Measurements from ENCODE around the gene TMEFF1. TPM values are rescaled to one million over a fixed set of nuclear protein-coding genes. Genes with fewer than 3 reads are reported as not detected.

TMEFF1 gene
- total RNA-seq, 1 donor from 2014 or later, result 0.13 TPM

DNA sequence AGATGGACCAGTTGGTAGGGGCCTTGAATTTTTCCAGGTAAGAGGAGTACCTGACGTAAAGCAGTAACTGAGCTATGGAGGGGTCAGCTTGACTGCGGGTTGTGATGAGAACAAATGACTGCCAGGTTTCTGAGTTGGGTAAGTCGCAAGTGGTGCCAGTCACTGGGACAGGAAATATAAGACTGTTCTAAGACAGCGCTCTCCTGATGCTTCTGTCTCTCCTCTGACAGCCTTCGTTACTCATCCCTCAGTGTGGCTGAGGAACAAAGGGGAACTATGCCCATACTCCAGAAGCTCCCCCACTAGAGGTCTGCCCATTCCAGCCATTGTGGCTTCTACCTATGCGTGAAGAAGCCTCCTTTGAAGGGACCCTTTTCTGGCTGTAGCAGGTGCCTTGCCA lies 118.2 kb downstream of the TMEFF1 start:
- H3K27ac Mint-ChIP-seq, result no peak overlapping the region
- DNase-seq (ENCODE audit: low spot score), result no peak
- H3K27me3 Mint-ChIP-seq (ENCODE audit: insufficient read depth), result peaks cover 4% of the 10 kb centered on the region
- no peaks in the 10 kb centered on the region for H3K36me3 Mint-ChIP-seq (ENCODE audit: low read depth)
- H3K9me3 Mint-ChIP-seq, result no peaks in the 10 kb centered on the region
- intact Hi-C loops (cut with micrococcal nuclease), result no loop called here
- no peak overlapping the region for H3K4me3 Mint-ChIP-seq
- no peaks in the 10 kb centered on the region for H3K4me1 Mint-ChIP-seq (ENCODE audit: low read depth)

DNA sequence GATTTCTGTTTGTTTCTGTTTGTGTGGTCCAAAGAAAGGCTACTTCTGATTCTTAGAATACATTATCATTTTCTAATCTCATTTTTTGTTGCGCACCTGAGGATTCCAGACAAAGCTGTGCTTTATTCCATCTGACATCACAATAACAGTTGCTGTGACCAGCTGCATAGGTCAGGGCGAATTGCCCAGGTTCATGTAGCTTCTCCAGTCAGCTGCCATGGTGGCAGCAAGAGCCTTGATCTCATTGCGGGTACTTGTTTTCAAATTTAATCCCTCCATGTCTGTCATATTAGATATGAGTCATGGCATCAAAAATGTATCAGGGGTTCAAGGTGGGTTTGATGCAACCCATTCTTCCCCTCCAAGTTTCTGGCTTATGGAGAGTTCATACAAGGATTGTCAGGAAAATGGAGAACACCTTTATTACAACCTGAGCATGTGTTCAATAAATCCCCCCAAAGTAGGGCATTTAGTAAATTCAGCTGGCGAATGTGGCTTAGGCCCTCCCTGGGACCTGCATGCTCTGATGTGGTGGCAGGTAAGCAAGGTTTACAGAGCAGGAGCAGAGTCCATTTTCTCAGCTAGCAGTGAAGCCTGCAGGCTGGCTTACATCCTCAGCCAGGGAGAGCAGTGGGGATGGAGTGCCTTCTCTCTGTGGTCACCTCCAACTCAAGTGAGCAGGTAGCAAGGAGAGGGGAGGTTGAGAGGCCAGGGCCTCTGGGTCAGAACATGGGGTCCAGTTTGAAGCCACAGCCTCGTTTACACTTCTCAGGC lies 118.9 kb downstream of the TMEFF1 start:
- H3K27ac Mint-ChIP-seq, result no peak overlapping the region
- no peak overlapping the region for H3K4me3 Mint-ChIP-seq
- H3K4me1 Mint-ChIP-seq (ENCODE audit: low read depth), result no peaks in the 10 kb centered on the region
- intact Hi-C loops (cut with micrococcal nuclease), result no loop called here
- DNase-seq (ENCODE audit: low spot score), result no peak
- no peaks in the 10 kb centered on the region for H3K36me3 Mint-ChIP-seq (ENCODE audit: low read depth)
- H3K9me3 Mint-ChIP-seq, result no peaks in the 10 kb centered on the region
- peaks cover 8% of the 10 kb centered on the region for H3K27me3 Mint-ChIP-seq (ENCODE audit: insufficient read depth)

DNA sequence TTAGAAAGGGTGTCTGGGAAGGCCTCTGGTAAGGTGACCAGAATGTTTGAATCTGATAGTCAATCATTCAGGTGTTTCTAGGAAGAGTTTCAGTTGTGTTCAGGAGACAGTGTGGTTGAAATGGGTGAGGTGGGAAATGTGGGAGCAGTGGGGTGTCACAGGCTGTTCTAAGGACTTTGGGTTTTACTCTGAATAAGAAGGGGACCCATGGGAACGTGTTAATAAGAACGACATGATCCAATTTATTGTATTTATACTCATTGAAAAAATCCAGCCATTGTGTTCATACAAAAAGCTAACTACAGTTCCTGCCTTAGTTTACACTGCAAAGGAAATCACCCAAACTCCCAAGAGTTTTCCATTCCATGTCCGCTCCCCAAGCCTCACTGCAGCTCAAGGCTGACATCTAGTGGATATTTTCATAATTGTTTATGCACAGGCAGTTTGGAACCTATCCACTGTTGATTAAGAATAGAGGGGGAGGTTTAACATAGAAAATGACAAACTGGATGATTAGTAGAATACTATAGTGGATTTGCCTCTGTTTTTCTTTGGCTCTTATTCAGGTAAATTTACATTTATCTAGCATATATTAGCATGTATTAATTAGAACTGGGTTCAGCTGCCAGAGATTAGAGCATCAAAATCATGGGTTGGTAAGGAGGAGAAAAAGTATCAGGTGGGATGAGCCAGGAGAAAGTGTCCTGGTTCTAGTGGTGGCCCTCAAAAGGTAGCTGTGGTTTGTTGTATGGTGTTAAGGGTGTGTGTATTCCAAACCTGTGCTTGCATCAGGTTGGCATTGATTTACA lies 122.6 kb downstream of the TMEFF1 start:
- peaks cover 15% of the 10 kb centered on the region for H3K4me1 Mint-ChIP-seq (ENCODE audit: low read depth)
- H3K27me3 Mint-ChIP-seq (ENCODE audit: insufficient read depth), result peaks cover 16% of the 10 kb centered on the region
- DNase-seq (ENCODE audit: low spot score), result no peak

DNA sequence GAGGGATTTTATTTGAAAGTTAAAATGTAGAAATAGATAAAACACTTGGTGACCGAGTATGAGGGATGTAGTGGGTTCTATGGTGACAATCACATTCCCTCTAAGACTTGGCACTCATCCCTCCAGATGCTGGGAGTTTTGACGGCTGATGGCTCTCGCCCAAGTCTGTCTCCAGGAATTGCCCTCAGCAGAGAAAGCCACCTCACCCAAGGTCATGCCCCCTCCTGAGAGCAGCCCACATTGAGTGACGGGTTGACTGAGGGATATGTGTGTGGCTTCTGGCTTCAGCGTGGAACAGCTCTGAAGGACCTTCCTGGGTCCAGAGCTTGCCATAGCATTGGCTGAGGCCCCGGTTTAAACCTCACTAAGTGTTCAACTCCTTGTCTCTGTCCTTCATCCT lies 124.3 kb downstream of the TMEFF1 start:
- Mint-ChIP-seq H3K9me3 (no peaks in the 10 kb centered on the region), H3K4me3 (peak overlapping the region; percentile 57), H3K27ac (no peak overlapping the region), H3K27me3 (ENCODE audit: insufficient read depth) (peaks cover 16% of the 10 kb centered on the region), H3K4me1 (ENCODE audit: low read depth) (peaks cover 15% of the 10 kb centered on the region), H3K36me3 (ENCODE audit: low read depth) (no peaks in the 10 kb centered on the region)
- DNase-seq (ENCODE audit: low spot score), result no peak
- intact Hi-C loops (cut with micrococcal nuclease), result loop anchor here (5.0 kb wide), 8 partner anchors 170 to 1790 kb away; partner anchors contain the start of genes ALG2, ERP44, GALNT12 and INVS

More for the DNA sequence above, 122.6 kb downstream of the TMEFF1 start:
- intact Hi-C loops (cut with micrococcal nuclease), result loop anchor here (1.0 to 5.0 kb wide), 13 partner anchors 90 to 1788 kb away; partner anchors contain the start of genes ALG2, ERP44, GALNT12 and INVS
- no peak overlapping the region for H3K27ac Mint-ChIP-seq
- H3K36me3 Mint-ChIP-seq (ENCODE audit: low read depth), result no peaks in the 10 kb centered on the region
- no peaks in the 10 kb centered on the region for H3K9me3 Mint-ChIP-seq
- H3K4me3 Mint-ChIP-seq, result no peak overlapping the region

DNA sequence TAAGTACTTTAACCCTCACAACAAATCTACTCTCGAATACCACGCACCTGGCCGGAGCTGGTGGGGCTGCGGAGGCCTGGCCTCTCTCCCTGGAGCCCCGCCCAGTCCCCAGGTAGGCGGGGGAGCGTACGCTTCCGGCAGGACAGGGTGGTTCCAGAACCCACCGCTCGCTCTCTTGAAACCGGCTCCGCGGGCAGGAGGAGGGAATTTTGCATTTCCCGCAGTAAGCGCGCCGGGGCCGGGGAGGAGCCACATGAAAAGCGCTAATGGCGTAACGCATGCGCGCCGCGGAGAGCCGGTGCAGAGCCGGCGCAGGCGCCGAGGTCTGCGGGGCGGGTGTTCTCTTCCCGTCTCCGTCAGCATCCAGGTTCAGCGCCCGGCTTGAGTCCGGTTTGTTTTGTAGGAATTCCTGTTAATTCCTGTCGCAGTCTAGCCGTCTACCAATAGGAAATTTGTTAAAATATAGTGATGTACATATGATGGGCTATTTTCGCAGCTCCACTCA lies 125.7 kb downstream of the TMEFF1 start:
- H3K4me3 Mint-ChIP-seq, result peak overlapping the region; percentile 78
- H3K27me3 Mint-ChIP-seq (ENCODE audit: insufficient read depth), result peaks cover 20% of the 10 kb centered on the region
- H3K9me3 Mint-ChIP-seq, result no peaks in the 10 kb centered on the region
- H3K4me1 Mint-ChIP-seq (ENCODE audit: low read depth), result peaks cover 15% of the 10 kb centered on the region
- no peak overlapping the region for H3K27ac Mint-ChIP-seq
- peak; percentile 70 for DNase-seq (ENCODE audit: low spot score)
- intact Hi-C loops (cut with micrococcal nuclease), result loop anchor here (1.0 to 5.0 kb wide), 11 partner anchors 171 to 1791 kb away; partner anchors contain the start of genes ALG2, ERP44, GALNT12 and INVS
- no peaks in the 10 kb centered on the region for H3K36me3 Mint-ChIP-seq (ENCODE audit: low read depth)

DNA sequence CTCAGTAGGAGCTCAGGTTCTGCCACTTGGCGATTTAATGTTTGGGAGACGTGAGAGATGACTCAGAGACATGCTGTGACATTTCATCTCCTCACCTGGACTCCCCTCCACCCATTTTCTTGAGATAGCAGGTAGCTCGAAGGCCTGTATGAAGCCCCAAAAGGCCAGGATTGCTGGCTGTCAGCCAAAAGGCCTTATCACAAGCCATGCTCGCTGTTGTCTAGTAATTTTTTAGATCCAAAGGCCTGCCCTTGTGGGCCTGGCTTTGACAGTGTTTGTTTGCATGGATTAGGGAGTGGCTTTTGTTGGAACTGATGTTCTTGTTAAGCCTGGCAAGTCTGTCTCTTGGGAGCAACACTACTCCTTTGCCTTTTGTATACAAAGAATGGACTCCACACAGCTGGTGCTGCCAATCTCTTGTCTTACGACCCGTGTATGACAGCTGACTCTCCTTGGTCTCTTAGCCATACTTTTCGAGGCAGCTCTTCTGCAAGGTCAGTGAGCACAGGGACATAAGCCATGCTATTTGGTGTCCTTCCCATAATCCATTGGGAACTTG lies 127.7 kb downstream of the TMEFF1 start:
- no peak overlapping the region for H3K27ac Mint-ChIP-seq
- H3K4me3 Mint-ChIP-seq, result no peak overlapping the region
- peaks cover 15% of the 10 kb centered on the region for H3K4me1 Mint-ChIP-seq (ENCODE audit: low read depth)
- intact Hi-C loops (cut with micrococcal nuclease), result no loop called here
- no peaks in the 10 kb centered on the region for H3K36me3 Mint-ChIP-seq (ENCODE audit: low read depth)
- DNase-seq (ENCODE audit: low spot score), result no peak
- H3K27me3 Mint-ChIP-seq (ENCODE audit: insufficient read depth), result peaks cover 21% of the 10 kb centered on the region
- no peaks in the 10 kb centered on the region for H3K9me3 Mint-ChIP-seq

DNA sequence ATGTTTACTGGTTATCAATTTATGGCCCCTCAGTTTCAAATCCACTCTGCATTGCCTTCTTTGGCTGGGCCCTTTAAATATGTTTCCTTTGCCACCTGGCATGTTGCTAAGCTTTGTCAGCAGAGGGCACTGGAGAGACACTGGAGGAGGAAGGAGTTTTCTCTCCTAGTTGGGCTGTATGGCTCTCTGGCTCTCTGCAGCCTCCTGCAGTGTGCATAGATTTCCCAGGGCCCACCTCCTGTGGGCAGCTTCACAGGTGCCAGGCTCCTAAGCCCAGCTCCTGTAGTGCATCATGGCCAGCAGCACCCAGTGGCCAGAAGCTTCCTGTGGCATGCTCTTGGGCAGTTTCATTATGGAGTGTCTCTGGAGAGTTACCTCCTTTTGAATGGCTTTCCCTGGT lies 128.3 kb downstream of the TMEFF1 start:
- H3K9me3 Mint-ChIP-seq, result no peaks in the 10 kb centered on the region
- no peaks in the 10 kb centered on the region for H3K36me3 Mint-ChIP-seq (ENCODE audit: low read depth)
- H3K27ac Mint-ChIP-seq, result no peak overlapping the region
- peaks cover 17% of the 10 kb centered on the region for H3K27me3 Mint-ChIP-seq (ENCODE audit: insufficient read depth)
- no peak overlapping the region for H3K4me3 Mint-ChIP-seq
- intact Hi-C loops (cut with micrococcal nuclease), result no loop called here
- H3K4me1 Mint-ChIP-seq (ENCODE audit: low read depth), result peaks cover 15% of the 10 kb centered on the region
- DNase-seq (ENCODE audit: low spot score), result peak; percentile 12

DNA sequence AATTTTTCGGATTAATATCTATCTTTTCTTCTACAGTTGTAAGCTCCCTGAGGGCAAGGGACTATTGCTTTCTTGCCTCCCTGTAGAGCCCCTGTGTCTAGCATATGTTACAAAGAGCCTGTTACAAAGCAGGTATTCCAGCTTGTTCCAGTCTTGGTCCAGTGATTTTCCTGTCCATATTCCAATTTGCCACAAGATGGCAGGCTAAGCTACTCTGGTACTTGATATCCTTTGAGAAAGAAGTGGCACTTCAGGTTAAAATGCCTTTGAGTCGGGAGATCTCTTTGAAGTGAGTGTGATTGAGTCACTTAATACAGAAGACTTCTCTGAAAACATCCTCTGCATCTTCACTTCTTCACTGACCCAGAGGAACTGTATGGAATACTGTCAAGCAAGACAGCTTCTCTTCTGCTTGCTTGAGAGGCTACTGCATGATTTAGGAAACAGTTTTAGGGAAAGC lies 129.4 kb downstream of the TMEFF1 start:
- intact Hi-C loops (cut with micrococcal nuclease), result no loop called here

DNA sequence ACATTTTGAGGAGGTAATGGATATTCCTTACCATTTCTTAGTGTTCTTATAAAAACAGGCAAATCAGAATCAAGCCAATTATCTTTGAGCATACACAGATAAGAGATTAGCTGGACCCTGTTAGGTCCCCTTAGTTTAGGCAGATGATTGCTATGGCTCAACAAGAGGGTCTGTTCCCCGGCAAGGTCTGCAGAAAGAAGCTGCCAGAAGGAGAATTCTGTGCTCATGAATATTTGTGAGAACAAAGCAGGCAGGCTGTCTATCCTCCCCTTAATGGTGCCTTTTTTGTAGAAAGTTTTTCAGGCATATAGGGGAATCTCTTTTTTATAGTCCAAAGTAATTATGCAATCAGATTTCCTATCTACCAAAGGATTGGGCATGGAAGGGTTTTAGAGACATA lies 132.5 kb downstream of the TMEFF1 start:
- Mint-ChIP-seq H3K27ac (no peak overlapping the region), H3K4me3 (no peak overlapping the region), H3K9me3 (no peaks in the 10 kb centered on the region), H3K36me3 (ENCODE audit: low read depth) (no peaks in the 10 kb centered on the region), H3K27me3 (ENCODE audit: insufficient read depth) (peaks cover 5% of the 10 kb centered on the region), H3K4me1 (ENCODE audit: low read depth) (no peaks in the 10 kb centered on the region)
- DNase-seq (ENCODE audit: low spot score), result no peak
- intact Hi-C loops (cut with micrococcal nuclease), result no loop called here

More for the DNA sequence above, 129.4 kb downstream of the TMEFF1 start:
- Mint-ChIP-seq H3K36me3 (ENCODE audit: low read depth) (no peaks in the 10 kb centered on the region), H3K27ac (no peak overlapping the region), H3K4me1 (ENCODE audit: low read depth) (peaks cover 15% of the 10 kb centered on the region), H3K4me3 (no peak overlapping the region), H3K9me3 (no peaks in the 10 kb centered on the region), H3K27me3 (ENCODE audit: insufficient read depth) (peaks cover 13% of the 10 kb centered on the region)
- DNase-seq (ENCODE audit: low spot score), result no peak

DNA sequence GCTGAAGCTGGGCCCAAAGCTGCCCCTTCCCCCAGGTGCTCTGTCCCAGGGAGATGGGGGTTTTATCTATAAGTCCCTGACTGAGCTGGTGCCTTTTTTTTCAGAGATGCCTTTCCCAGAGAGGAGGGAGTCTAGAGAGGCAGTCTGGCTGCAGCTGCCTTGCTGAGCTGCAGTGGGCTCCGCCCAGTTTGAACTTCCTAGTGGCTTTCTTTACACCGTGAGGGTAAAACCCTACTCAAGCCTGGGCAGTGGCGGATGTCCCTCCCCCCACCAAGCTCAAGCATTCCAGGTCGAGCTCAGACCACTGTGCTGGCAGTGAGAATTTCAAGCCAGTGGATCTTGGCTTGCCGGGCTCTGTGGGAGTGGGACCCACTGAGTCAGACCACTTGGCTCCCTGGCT lies 146.2 kb downstream of the TMEFF1 start:
- Mint-ChIP-seq H3K9me3 (peaks cover 12% of the 10 kb centered on the region), H3K4me3 (no peak overlapping the region), H3K27me3 (ENCODE audit: insufficient read depth) (peaks cover 3% of the 10 kb centered on the region), H3K27ac (no peak overlapping the region), H3K36me3 (ENCODE audit: low read depth) (no peaks in the 10 kb centered on the region), H3K4me1 (ENCODE audit: low read depth) (no peaks in the 10 kb centered on the region)
- intact Hi-C loops (cut with micrococcal nuclease), result no loop called here
- no peak for DNase-seq (ENCODE audit: low spot score)

DNA sequence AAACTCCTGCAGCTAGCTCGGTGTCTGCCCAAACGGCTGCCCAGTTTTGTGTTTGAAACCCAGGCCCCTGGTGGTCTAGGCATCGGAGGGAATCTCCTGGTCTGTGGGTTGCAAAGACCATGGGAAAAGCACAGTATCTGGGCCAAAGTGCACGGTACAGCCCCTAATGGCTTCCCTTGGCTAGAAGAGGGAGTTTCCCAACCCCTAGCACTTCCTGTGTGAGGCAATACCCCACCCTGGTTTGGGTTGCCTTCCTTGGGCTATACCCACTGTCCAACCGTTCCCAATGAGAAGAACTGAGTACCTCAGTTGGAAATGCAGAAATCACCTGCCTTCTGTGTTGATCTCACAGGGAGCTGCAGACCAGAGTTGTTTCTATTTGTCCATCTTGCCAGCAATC lies 146.7 kb downstream of the TMEFF1 start:
- peaks cover 12% of the 10 kb centered on the region for H3K9me3 Mint-ChIP-seq
- H3K27ac Mint-ChIP-seq, result no peak overlapping the region
- no peak overlapping the region for H3K4me3 Mint-ChIP-seq
- peaks cover 2% of the 10 kb centered on the region for H3K27me3 Mint-ChIP-seq (ENCODE audit: insufficient read depth)
- H3K4me1 Mint-ChIP-seq (ENCODE audit: low read depth), result no peaks in the 10 kb centered on the region
- intact Hi-C loops (cut with micrococcal nuclease), result no loop called here
- no peaks in the 10 kb centered on the region for H3K36me3 Mint-ChIP-seq (ENCODE audit: low read depth)
- DNase-seq (ENCODE audit: low spot score), result no peak

DNA sequence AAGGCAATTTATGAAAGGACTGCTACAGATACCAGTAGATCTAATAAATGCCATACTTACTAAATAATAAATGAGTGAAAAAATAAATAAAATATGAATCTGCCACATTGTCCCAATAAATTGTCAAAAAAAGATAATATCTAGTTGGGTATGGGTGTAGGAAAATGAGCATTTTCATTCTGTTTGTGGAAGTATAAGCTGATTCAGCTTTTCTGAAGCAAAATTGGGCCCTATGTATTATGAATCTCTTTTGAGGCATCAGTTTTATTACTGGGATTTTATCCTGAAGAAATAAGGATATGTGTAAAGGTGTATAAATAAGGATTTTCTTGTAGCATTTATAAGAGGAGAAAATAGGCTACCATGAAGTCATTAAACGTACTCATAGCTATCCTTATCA lies 151.0 kb downstream of the TMEFF1 start:
- intact Hi-C loops (cut with micrococcal nuclease), result no loop called here
- no peak for DNase-seq (ENCODE audit: low spot score)
- H3K4me3 Mint-ChIP-seq, result no peak overlapping the region
- peaks cover 2% of the 10 kb centered on the region for H3K27me3 Mint-ChIP-seq (ENCODE audit: insufficient read depth)
- no peaks in the 10 kb centered on the region for H3K9me3 Mint-ChIP-seq
- H3K4me1 Mint-ChIP-seq (ENCODE audit: low read depth), result no peaks in the 10 kb centered on the region
- no peaks in the 10 kb centered on the region for H3K36me3 Mint-ChIP-seq (ENCODE audit: low read depth)
- no peak overlapping the region for H3K27ac Mint-ChIP-seq
